ENCODE results near the gene SHCBP1L. TPM values are rescaled to one million over a fixed set of nuclear protein-coding genes. Genes with fewer than 3 reads are reported as not detected.

The SHCBP1L gene
- total and polyA plus RNA-seq, 4 donors, result 0.37 TPM; not detected in 3

GRCh38 chr1:182885591-182885990 is 67.4 kb downstream of the SHCBP1L start:
- H3K36me3 ChIP-seq (ENCODE audit: control insufficient read depth in 4 of 4, insufficient read depth in 3 of 4, low read depth in 1 of 4, low read length in 3 of 4), result peaks cover 15 to 70% (median 70%) of the 10 kb centered on the region in 4 donors
- H3K4me3 ChIP-seq (ENCODE audit: low read depth in 1 of 3, low read length in 3 of 3), result no peak overlapping the region
- H3K27me3 ChIP-seq (ENCODE audit: control insufficient read depth in 4 of 4, insufficient read depth in 4 of 4, low read length in 3 of 4), result no peaks in the 10 kb centered on the region
- no peak overlapping the region for H3K27ac ChIP-seq (ENCODE audit: low read depth in 1 of 2, low read length in 2 of 2)
- no peak for DNase-seq (ENCODE audit: low spot score)
- H3K9me3 ChIP-seq (ENCODE audit: control insufficient read depth in 4 of 4, low read length in 3 of 4), result no peaks in the 10 kb centered on the region
- H3K9ac ChIP-seq (ENCODE audit: low read depth in 1 of 2, low read length in 2 of 2), result no peak overlapping the region
- TF ChIP-seq SP1 (IDR thresholded peaks at IDR 0.05), result no peak
- no peak for TF ChIP-seq REST (IDR thresholded peaks at IDR 0.05)
- no peak for TF ChIP-seq TAF1 (conservative IDR thresholded peaks at IDR 0.05)
- 97% methylated on average over 3 of the region's 3 CpGs for WGBS
- no peaks in the 10 kb centered on the region for H3K4me1 ChIP-seq (ENCODE audit: control insufficient read depth in 4 of 4, insufficient read depth in 4 of 4, low read length in 3 of 4)

DNA sequence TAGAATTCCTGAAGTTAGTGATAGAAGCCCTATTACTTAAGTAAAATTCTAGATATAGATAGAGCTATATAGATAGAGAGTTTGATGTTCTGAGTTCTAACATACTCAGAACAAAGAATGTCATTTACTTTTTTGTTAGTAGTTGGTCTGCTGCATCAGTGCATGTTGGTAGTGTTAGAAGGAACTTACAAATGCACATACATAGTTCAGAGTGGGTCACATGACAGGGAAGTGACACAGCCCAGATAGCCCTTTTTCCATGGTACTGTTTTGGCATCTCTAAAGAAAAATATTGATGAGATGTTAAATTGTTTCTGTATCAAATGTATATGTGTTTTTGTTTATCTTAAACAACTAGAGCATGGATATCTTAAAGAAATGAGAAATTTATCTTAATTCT is 68.1 kb downstream of the SHCBP1L start:
- no peak for DNase-seq (ENCODE audit: low spot score)
- TF ChIP-seq ZBTB33 (IDR thresholded peaks at IDR 0.05) (no peak), SP1 (IDR thresholded peaks at IDR 0.05) (no peak), YY1 (IDR thresholded peaks at IDR 0.05) (no peak), ATF3 (IDR thresholded peaks at IDR 0.05) (no peak), REST (IDR thresholded peaks at IDR 0.05) (no peak), FOXA1 (IDR thresholded peaks at IDR 0.05) (no peak), RXRA (IDR thresholded peaks at IDR 0.05) (no peak), FOXA2 (IDR thresholded peaks at IDR 0.05) (no peak), RAD21 (IDR thresholded peaks at IDR 0.05) (no peak), GABPA (IDR thresholded peaks at IDR 0.05 in 1 of 2, conservative IDR thresholded peaks at IDR 0.05 in 1 of 2) (no peak), JUND (IDR thresholded peaks at IDR 0.05) (no peak)
- Histone ChIP-seq H3K4me3 (ENCODE audit: low read depth in 1 of 3, low read length in 3 of 3) (no peak overlapping the region), H3K9me3 (ENCODE audit: control insufficient read depth in 4 of 4, low read length in 3 of 4) (no peaks in the 10 kb centered on the region), H3K36me3 (ENCODE audit: control insufficient read depth in 4 of 4, insufficient read depth in 3 of 4, low read depth in 1 of 4, low read length in 3 of 4) (peaks cover 17 to 78% (median 77%) of the 10 kb centered on the region in 4 donors), H3K27me3 (ENCODE audit: control insufficient read depth in 4 of 4, insufficient read depth in 4 of 4, low read length in 3 of 4) (no peaks in the 10 kb centered on the region), H3K4me1 (ENCODE audit: control insufficient read depth in 4 of 4, insufficient read depth in 4 of 4, low read length in 3 of 4) (no peaks in the 10 kb centered on the region), H3K27ac (ENCODE audit: low read depth in 1 of 2, low read length in 2 of 2) (no peak overlapping the region), H3K9ac (ENCODE audit: low read depth in 1 of 2, low read length in 2 of 2) (no peak overlapping the region)
